HCT116 (cell line): ENCODE results near the gene CA10.

Source experiments
- CTCF ChIP-seq, 3 experiments: fragments of 200-600 bp in 1 of 3; sonication (generic) in 1 of 3; IDR thresholded peaks in 2 of 3; conservative IDR thresholded peaks in 1 of 3; 2 replicates each; pipeline ENCODE4 v1.5.1; 2012 to 2017; ENCODE audit warnings: low read depth in 2 of 3, low read length in 2 of 3, antibody characterized with exemption in 1 of 3, borderline replicate concordance in 1 of 3, control low read depth in 1 of 3, mild to moderate bottlenecking in 1 of 3, mixed read lengths in 1 of 3, mixed run types in 1 of 3, moderate library complexity in 1 of 3; ENCODE audit not compliant: insufficient read depth in 1 of 3
- EZH2 ChIP-seq: fragments of 200-600 bp; sonication (generic); IDR thresholded peaks from 2 replicates; pipeline ENCODE4 v1.6.1; 2017; ENCODE audit warnings: antibody characterized with exemption, mixed run types
- EZH2phosphoT487 ChIP-seq: fragments of 200-600 bp; IDR thresholded peaks from 2 replicates; pipeline ENCODE4 v1.6.1; 2018; ENCODE audit warnings: antibody characterized with exemption, borderline replicate concordance
- JUND ChIP-seq: IDR thresholded peaks from 2 replicates; pipeline ENCODE4 v1.6.1; 2012
- MAX ChIP-seq: IDR thresholded peaks from 2 replicates; pipeline ENCODE4 v1.6.1; 2012
- POLR2A ChIP-seq: IDR thresholded peaks from 2 replicates; pipeline ENCODE4 v1.7.0; 2011; ENCODE audit warnings: borderline replicate concordance; ENCODE audit not compliant: insufficient read depth, insufficient read length; ENCODE audit errors: extremely low read depth
- POLR2AphosphoS5 ChIP-seq: IDR thresholded peaks from 2 replicates; pipeline ENCODE4 v1.6.1; 2011; ENCODE audit warnings: mild to moderate bottlenecking, low read depth, low read length, moderate library complexity
- TCF7L2 ChIP-seq: IDR thresholded peaks from 2 replicates; pipeline ENCODE4 v1.7.0; 2011; ENCODE audit warnings: borderline replicate concordance, inconsistent platforms; ENCODE audit not compliant: insufficient read depth, insufficient read length; ENCODE audit errors: extremely low read depth
- ZFX ChIP-seq: fragments of 450-650 bp; IDR thresholded peaks from 2 replicates; pipeline ENCODE4 v1.6.1; 2017
- ZNF274 ChIP-seq: fragments of 200-500 bp; sonication (Bioruptor generic); IDR thresholded peaks from 2 replicates; pipeline ENCODE4 v1.6.1; 2014; ENCODE audit warnings: mild to moderate bottlenecking, low read depth, low read length, inconsistent platforms

GRCh38 chr17:51683291-51683690 lies 475.2 kb downstream of the CA10 start:
- TF ChIP-seq JUND (no peak), POLR2AphosphoS5 (no peak), POLR2A (no peak), CTCF (IDR thresholded peaks at IDR 0.05 in 2 of 3, conservative IDR thresholded peaks at IDR 0.05 in 1 of 3; ENCODE audit: borderline replicate concordance in 1 of 3, insufficient read depth in 1 of 3, low read depth in 2 of 3, low read length in 2 of 3) (no peak), EZH2 (peak; percentile 91; the same call in 1 of the 2 replicates), ZNF274 (no peak), TCF7L2 (no peak), EZH2phosphoT487 (no peak), ZFX (no peak), MAX (no peak)
